CD4-positive, alpha-beta memory T cell (primary cell): ENCODE data around the gene EXPH5. TPM values are rescaled to one million over a fixed set of nuclear protein-coding genes. Genes with fewer than 3 reads are reported as not detected.
A peak's percentile ranks its signal among the peaks of the same experiment; 100 is the strongest.

Source experiments
- CTCF ChIA-PET: fragments of 350-600 bp; sonication (Branson Sonifier 250); formaldehyde crosslinking; loops from one replicate; lab custom pipeline; 2021; ENCODE audit warnings: inconsistent platforms; ENCODE audit not compliant: partially characterized antibody; lab: Charles Lee
- POLR2A ChIA-PET: fragments of 350-600 bp; sonication (Branson Sonifier 250); formaldehyde crosslinking; loops from one replicate; lab custom pipeline; 2021; ENCODE audit not compliant: partially characterized antibody; lab: Charles Lee
- DNase-seq, 5 donors: peaks; one replicate each; pipeline versions ENCODE4 v3.0.0 to v3.0.0-alpha.2; 2020 to 2022; ENCODE audit warnings: mixed read lengths in 1 of 5
- H3K27ac ChIP-seq: one replicate; pipeline ENCODE4 v1.7.0; 2013; ENCODE audit warnings: low read depth, low read length
- H3K27me3 ChIP-seq: 2 replicates; pipeline ENCODE4 v1.7.0; 2013; ENCODE audit warnings: mild to moderate bottlenecking, low read length, moderate library complexity; ENCODE audit not compliant: insufficient read depth
- H3K36me3 ChIP-seq: 2 replicates; pipeline ENCODE4 v1.7.0; 2013; ENCODE audit warnings: mild to moderate bottlenecking, low read length, moderate library complexity; ENCODE audit not compliant: insufficient read depth
- H3K4me1 ChIP-seq: 2 replicates; pipeline ENCODE4 v1.7.0; 2013; ENCODE audit warnings: mild to moderate bottlenecking, low read length, moderate library complexity; ENCODE audit not compliant: insufficient read depth
- H3K4me3 ChIP-seq, 2 donors: one replicate each; pipeline ENCODE4 v1.7.0; 2013; ENCODE audit warnings: low read length in 2 of 2, mild to moderate bottlenecking in 1 of 2
- H3K9me3 ChIP-seq, 2 donors: one replicate each; pipeline ENCODE4 v1.7.0; 2013; ENCODE audit warnings: low read length in 2 of 2, control low read depth in 1 of 2; ENCODE audit not compliant: control insufficient read depth in 1 of 2
- H3K27ac Mint-ChIP-seq, 7 donors: one replicate each; pipeline ENCODE4 v1.8.0; 2020 to 2021; ENCODE audit warnings: mixed read lengths in 7 of 7, mild to moderate bottlenecking in 6 of 7, inconsistent platforms in 3 of 7, moderate library complexity in 3 of 7
- H3K27me3 Mint-ChIP-seq, 2 donors: one replicate each; pipeline ENCODE4 v1.8.0; 2020 to 2021; ENCODE audit warnings: mixed read lengths in 2 of 2
- H3K36me3 Mint-ChIP-seq, 2 donors: one replicate each; pipeline ENCODE4 v1.8.0; 2020 to 2021; ENCODE audit warnings: mixed read lengths in 2 of 2, inconsistent platforms in 1 of 2, mild to moderate bottlenecking in 1 of 2
- H3K4me1 Mint-ChIP-seq, 4 donors: one replicate each; pipeline ENCODE4 v1.8.0; 2020 to 2021; ENCODE audit warnings: mixed read lengths in 4 of 4, mild to moderate bottlenecking in 1 of 4
- H3K4me3 Mint-ChIP-seq, 8 donors: one replicate each; pipeline ENCODE4 v1.8.0; 2020 to 2021; ENCODE audit warnings: mixed read lengths in 8 of 8, mild to moderate bottlenecking in 7 of 8, moderate library complexity in 6 of 8, inconsistent platforms in 3 of 8
- H3K9me3 Mint-ChIP-seq, 8 donors: one replicate each; pipeline ENCODE4 v1.8.0; 2020 to 2021; ENCODE audit warnings: mixed read lengths in 8 of 8, mild to moderate bottlenecking in 5 of 8, inconsistent platforms in 3 of 8, moderate library complexity in 1 of 8
- intact Hi-C: fragments of 100-400 bp; cut with micrococcal nuclease; formaldehyde crosslinking; loops from one replicate; pipeline ENCODE4 v1.15.1; 2023
- polyA plus RNA-seq, 2 donors: library from polyadenylated mRNA; unstranded; fragments of 300-500 nt; fragmentation: Illumina TruSeq; gene quantifications; one replicate each; pipeline ENCODE4 v1.2.3, GENCODE V29; 2021
- total RNA-seq, 2 experiments: library from RNA; stranded (reverse); gene quantifications; one replicate each; pipeline ENCODE4 v1.2.3, GENCODE V29; 2021

EXPH5 gene
- total and polyA plus RNA-seq, 4 experiments from 2014 or later: 0.39 to 4.0 (median 1.8) TPM

GRCh38 chr11:108522318-108522717 is 71.2 kb downstream of the EXPH5 start:
- Histone ChIP-seq H3K9me3 (no peaks in the 10 kb centered on the region), H3K4me3 (no peak overlapping the region), H3K4me1 (no peaks in the 10 kb centered on the region), H3K36me3 (no peaks in the 10 kb centered on the region), H3K27me3 (no peaks in the 10 kb centered on the region), H3K27ac (no peak overlapping the region)
- no peak overlapping the region for H3K4me3 Mint-ChIP-seq
- H3K36me3 Mint-ChIP-seq: no peaks in the 10 kb centered on the region
- peak overlapping the region in 1 of 7 donors; percentile 83 for H3K27ac Mint-ChIP-seq
- intact Hi-C loops: no loop called here
- POLR2A ChIA-PET: no interaction called here
- CTCF ChIA-PET: no interaction called here
- no peak for DNase-seq
- no peaks in the 10 kb centered on the region for H3K27me3 Mint-ChIP-seq
- no peaks in the 10 kb centered on the region for H3K9me3 Mint-ChIP-seq
- H3K4me1 Mint-ChIP-seq: no peaks in the 10 kb centered on the region

- Histone ChIP-seq H3K4me1 (no peaks in the 10 kb centered on the region), H3K27ac (no peak overlapping the region), H3K27me3 (no peaks in the 10 kb centered on the region), H3K9me3 (no peaks in the 10 kb centered on the region), H3K4me3 (no peak overlapping the region), H3K36me3 (no peaks in the 10 kb centered on the region)
- intact Hi-C loops: no loop called here
- CTCF ChIA-PET: interaction anchor here (0.9 kb wide), 1 partner anchor 8 kb away, joined by 3 read pairs; no protein-coding TSS in a partner anchor
- Mint-ChIP-seq H3K36me3 (peaks cover 3 to 9% of the 10 kb centered on the region in 2 donors), H3K4me1 (no peaks in the 10 kb centered on the region), H3K27ac (no peak overlapping the region), H3K27me3 (no peaks in the 10 kb centered on the region), H3K9me3 (no peaks in the 10 kb centered on the region), H3K4me3 (no peak overlapping the region)
- POLR2A ChIA-PET: no interaction called here
- DNase-seq: no peak
Observed at GRCh38 chr11:108518581-108518980, 75.0 kb downstream of the EXPH5 start.

- no peaks in the 10 kb centered on the region for H3K9me3 ChIP-seq
- POLR2A ChIA-PET: no interaction called here
- no peaks in the 10 kb centered on the region for H3K27me3 Mint-ChIP-seq
- no peak overlapping the region for H3K4me3 ChIP-seq
- no peak overlapping the region for H3K27ac ChIP-seq
- no peak for DNase-seq
- H3K9me3 Mint-ChIP-seq: no peaks in the 10 kb centered on the region
- H3K36me3 ChIP-seq: no peaks in the 10 kb centered on the region
- no peak overlapping the region for H3K4me3 Mint-ChIP-seq
- H3K27ac Mint-ChIP-seq: no peak overlapping the region
- peaks cover 3 to 13% of the 10 kb centered on the region in 2 donors for H3K36me3 Mint-ChIP-seq
- H3K4me1 ChIP-seq: no peaks in the 10 kb centered on the region
- H3K4me1 Mint-ChIP-seq: no peaks in the 10 kb centered on the region
- no peaks in the 10 kb centered on the region for H3K27me3 ChIP-seq
- CTCF ChIA-PET: no interaction called here
- intact Hi-C loops: no loop called here
Observed at GRCh38 chr11:108516125-108516524, 77.4 kb downstream of the EXPH5 start.

GRCh38 chr11:108512708-108513107 is 80.9 kb downstream of the EXPH5 start:
- no peaks in the 10 kb centered on the region for H3K4me1 ChIP-seq
- Mint-ChIP-seq H3K4me1 (no peaks in the 10 kb centered on the region), H3K4me3 (no peak overlapping the region), H3K27me3 (no peaks in the 10 kb centered on the region), H3K27ac (no peak overlapping the region), H3K36me3 (peaks cover 3 to 13% of the 10 kb centered on the region in 2 donors), H3K9me3 (no peaks in the 10 kb centered on the region)
- CTCF ChIA-PET: no interaction called here
- no peak for DNase-seq
- no peak overlapping the region for H3K27ac ChIP-seq
- POLR2A ChIA-PET: no interaction called here
- no peaks in the 10 kb centered on the region for H3K27me3 ChIP-seq
- intact Hi-C loops: no loop called here
- H3K9me3 ChIP-seq: no peaks in the 10 kb centered on the region
- no peaks in the 10 kb centered on the region for H3K36me3 ChIP-seq
- H3K4me3 ChIP-seq: no peak overlapping the region

- Mint-ChIP-seq H3K36me3 (peaks cover 3 to 13% of the 10 kb centered on the region in 2 donors), H3K4me1 (no peaks in the 10 kb centered on the region), H3K9me3 (no peaks in the 10 kb centered on the region), H3K27me3 (no peaks in the 10 kb centered on the region), H3K4me3 (no peak overlapping the region), H3K27ac (no peak overlapping the region)
- intact Hi-C loops: no loop called here
- no peaks in the 10 kb centered on the region for H3K36me3 ChIP-seq
- H3K27me3 ChIP-seq: no peaks in the 10 kb centered on the region
- ChIA-PET POLR2A (no interaction called here), CTCF (no interaction called here)
- DNase-seq: no peak
- H3K4me1 ChIP-seq: no peaks in the 10 kb centered on the region
- no peak overlapping the region for H3K27ac ChIP-seq
- no peaks in the 10 kb centered on the region for H3K9me3 ChIP-seq
- no peak overlapping the region for H3K4me3 ChIP-seq
Observed at GRCh38 chr11:108511851-108512474, 81.6 kb downstream of the EXPH5 start.

- Histone ChIP-seq H3K36me3 (no peaks in the 10 kb centered on the region), H3K4me3 (no peak overlapping the region), H3K9me3 (no peaks in the 10 kb centered on the region), H3K27me3 (no peaks in the 10 kb centered on the region), H3K27ac (no peak overlapping the region), H3K4me1 (no peaks in the 10 kb centered on the region)
- CTCF ChIA-PET: no interaction called here
- no peak overlapping the region for H3K4me3 Mint-ChIP-seq
- H3K9me3 Mint-ChIP-seq: no peaks in the 10 kb centered on the region
- H3K27ac Mint-ChIP-seq: peak overlapping the region in 1 of 7 donors; percentile 9
- H3K27me3 Mint-ChIP-seq: no peaks in the 10 kb centered on the region
- peaks cover 0 to 6% of the 10 kb centered on the region in 2 donors for H3K36me3 Mint-ChIP-seq
- H3K4me1 Mint-ChIP-seq: no peaks in the 10 kb centered on the region
- intact Hi-C loops: no loop called here
- DNase-seq: no peak
- POLR2A ChIA-PET: no interaction called here
Observed at GRCh38 chr11:108508653-108509593, 84.6 kb downstream of the EXPH5 start.

GRCh38 chr11:108501396-108501795 is 92.2 kb downstream of the EXPH5 start:
- intact Hi-C loops: no loop called here
- Mint-ChIP-seq H3K4me3 (peak overlapping the region in 1 of 8 donors; percentile 41), H3K36me3 (peaks cover 4% of the 10 kb centered on the region in 2 donors), H3K27ac (no peak overlapping the region), H3K4me1 (peaks cover 7 to 15% (median 13%) of the 10 kb centered on the region in 4 donors), H3K27me3 (no peaks in the 10 kb centered on the region), H3K9me3 (peaks cover 0 to 2% (median 0%) of the 10 kb centered on the region in 8 donors)
- Histone ChIP-seq H3K4me1 (peaks cover 9% of the 10 kb centered on the region), H3K4me3 (no peak overlapping the region), H3K36me3 (no peaks in the 10 kb centered on the region), H3K9me3 (no peaks in the 10 kb centered on the region), H3K27me3 (no peaks in the 10 kb centered on the region), H3K27ac (no peak overlapping the region)
- DNase-seq: no peak
- CTCF ChIA-PET: no interaction called here
- POLR2A ChIA-PET: no interaction called here
